Endothelial cell of umbilical vein (primary cell): Measurements from ENCODE around the gene GSTM3. TPM values are rescaled to one million over a fixed set of nuclear protein-coding genes. Genes with fewer than 3 reads are reported as not detected.

ENCODE experiments used
- BruUV-seq: library from RNA; stranded (reverse); fragments of 400-500 nt; replicated peaks from 2 replicates; lab custom pipeline; 2021; lab: Mats Ljungman, UMichigan
- CTCF ChIA-PET: fragments of 300-600, 350-600 bp; sonication (Branson Sonifier 250); formaldehyde crosslinking; loops from one replicate; lab custom pipeline; 2021; ENCODE audit warnings: antibody characterized with exemption, inconsistent platforms; lab: Charles Lee
- POLR2A ChIA-PET: fragments of 300-600, 350-600 bp; sonication (Branson Sonifier 250); formaldehyde crosslinking; loops from one replicate; lab custom pipeline; 2021; ENCODE audit warnings: antibody characterized with exemption, inconsistent platforms; lab: Charles Lee
- DNase-seq: peaks from one replicate; pipeline ENCODE4 v3.0.0-alpha.2; 2011; ENCODE audit warnings: low read depth, low spot score
- FAIRE-seq: peaks from 2 replicates; lab custom pipeline; 2011; peaks lifted over from hg19 to GRCh38; lab: Jason Lieb, UNC
- H2AFZ ChIP-seq: 2 replicates; pipeline ENCODE4 v1.6.0; 2012; ENCODE audit warnings: low read depth, low read length, control low read depth, inconsistent platforms
- H3K27ac ChIP-seq: 2 replicates; pipeline ENCODE4 v1.5.1; 2011; ENCODE audit warnings: low read depth, mild to moderate bottlenecking, control low read depth, low read length, moderate library complexity; ENCODE audit not compliant: insufficient read depth
- H3K27me3 ChIP-seq, 2 experiments: 2 replicates each; pipeline versions ENCODE4 v1.6.0 to v1.6.1; 2011; ENCODE audit warnings: low read length in 2 of 2, mixed read lengths in 1 of 2; ENCODE audit not compliant: control insufficient read depth in 2 of 2, insufficient read depth in 2 of 2
- H3K36me3 ChIP-seq, 2 experiments: 2 replicates in 1 of 2; 3 replicates in 1 of 2; pipeline ENCODE4 v1.5.1; 2011; ENCODE audit warnings: low read length in 2 of 2, mild to moderate bottlenecking in 1 of 2, moderate library complexity in 1 of 2; ENCODE audit not compliant: control insufficient read depth in 2 of 2, insufficient read depth in 2 of 2; ENCODE audit errors: extremely low read depth in 1 of 2
- H3K4me1 ChIP-seq: 3 replicates; pipeline ENCODE4 v1.5.1; 2011; ENCODE audit warnings: mild to moderate bottlenecking, low read length; ENCODE audit not compliant: control insufficient read depth, insufficient read depth; ENCODE audit errors: extremely low read depth
- H3K4me2 ChIP-seq: 2 replicates; pipeline ENCODE4 v1.6.1; 2011; ENCODE audit warnings: low read length, control low read depth, mixed read lengths; ENCODE audit not compliant: insufficient read depth
- H3K4me3 ChIP-seq, 3 experiments: fragments of 200-600 bp in 1 of 3; sonication (generic), shearing (Covaris generic) in 1 of 3; replicated peaks in 1 of 3; 2 replicates each; pipeline ENCODE4 v1.5.1; 2011 to 2016; ENCODE audit warnings: control low read depth in 3 of 3, low read length in 3 of 3, mild to moderate bottlenecking in 2 of 3, inconsistent platforms in 1 of 3, low read depth in 1 of 3, moderate library complexity in 1 of 3; ENCODE audit not compliant: insufficient read depth in 1 of 3
- H3K79me2 ChIP-seq: 2 replicates; pipeline ENCODE4 v1.6.0; 2012; ENCODE audit warnings: low read length, inconsistent platforms; ENCODE audit not compliant: control insufficient read depth, insufficient read depth
- H3K9ac ChIP-seq: replicated peaks from 2 replicates; pipeline ENCODE3; 2011; ENCODE audit warnings: low read length, control low read depth; ENCODE audit not compliant: insufficient read depth; ENCODE audit errors: extremely low read depth
- H3K9me1 ChIP-seq: replicated peaks from 3 replicates; pipeline ENCODE4 v1.6.0; 2011; ENCODE audit warnings: mild to moderate bottlenecking, low read length; ENCODE audit not compliant: control insufficient read depth, insufficient read depth; ENCODE audit errors: extremely low read depth
- H3K9me3 ChIP-seq: replicated peaks from 2 replicates; pipeline ENCODE4 v1.5.1; 2012; ENCODE audit warnings: low read length, inconsistent platforms; ENCODE audit not compliant: control insufficient read depth, insufficient read depth
- H4K20me1 ChIP-seq: replicated peaks from 2 replicates; pipeline ENCODE3; 2011; ENCODE audit warnings: mild to moderate bottlenecking, low read length; ENCODE audit not compliant: control insufficient read depth, insufficient read depth; ENCODE audit errors: extremely low read depth
- EZH2 ChIP-seq: IDR thresholded peaks from 2 replicates; pipeline ENCODE4 v1.6.1; 2012; ENCODE audit warnings: borderline replicate concordance, low read depth, mild to moderate bottlenecking, moderate library complexity, low read length, inconsistent platforms; ENCODE audit not compliant: severe bottlenecking
- FOS ChIP-seq: IDR thresholded peaks from 2 replicates; pipeline ENCODE4 v1.6.1; 2011; ENCODE audit warnings: mild to moderate bottlenecking, low read length, moderate library complexity, borderline replicate concordance; ENCODE audit not compliant: insufficient read depth
- GATA2 ChIP-seq: IDR thresholded peaks from 2 replicates; pipeline ENCODE4 v1.7.0; 2011; ENCODE audit warnings: low read depth, mild to moderate bottlenecking, moderate library complexity, mixed read lengths, low read length; ENCODE audit not compliant: insufficient read length, insufficient read depth
- JUN ChIP-seq: IDR thresholded peaks from 2 replicates; pipeline ENCODE4 v1.6.1; 2011; ENCODE audit warnings: borderline replicate concordance, low read depth; ENCODE audit not compliant: insufficient read length, insufficient read depth
- MYC ChIP-seq: IDR thresholded peaks from one replicate; pipeline ENCODE4 v1.6.1; 2011; ENCODE audit warnings: mild to moderate bottlenecking, low read depth, low read length
- POLR2A ChIP-seq: IDR thresholded peaks from 2 replicates; pipeline ENCODE4 v1.6.1; 2012; ENCODE audit warnings: low read depth, mild to moderate bottlenecking, control low read depth, low read length
- POLR2AphosphoS5 ChIP-seq: IDR thresholded peaks from 2 replicates; pipeline ENCODE4 v1.6.1; 2012; ENCODE audit warnings: low read depth, mild to moderate bottlenecking, control low read depth, low read length, moderate library complexity; ENCODE audit not compliant: insufficient read depth
- dilution Hi-C: fragments of 300-500 bp; cut with MboI; formaldehyde crosslinking; loops from one replicate; pipeline ENCODE4 v1.15.0; 2019; ENCODE audit warnings: low sequenced_read_pairs; ENCODE audit not compliant: extremely low pct_ligation_motif_present
- intact Hi-C: fragments of 100-400 bp; cut with micrococcal nuclease; formaldehyde crosslinking; loops from one replicate; pipeline ENCODE4 v1.10.0; 2022
- polyA plus RNA-seq, 4 experiments: library from polyadenylated mRNA; depleted of rRNA in 3 of 4; stranded (reverse) in 3 of 4; unstranded in 1 of 4; fragments of >200 nt; gene quantifications; 2 replicates each; pipeline versions ENCODE4 v1.2.1 to v1.2.3, GENCODE V29; 2011 to 2012; ENCODE audit warnings: missing spikeins in 1 of 4
- total RNA-seq: library from RNA; stranded (reverse); gene quantifications from 2 replicates; pipeline ENCODE4 v1.2.3, GENCODE V29; 2021
- TF ChIP-seq, protein P1 (sequence below): IDR thresholded peaks from 2 replicates; pipeline ENCODE4 v1.6.1; 2011; ENCODE audit not compliant: insufficient read depth, insufficient read length
- TF ChIP-seq, protein P2 (sequence below), 2 donors: IDR thresholded peaks; 1 replicate in 1 of 2; 2 replicates in 1 of 2; pipeline ENCODE4 v1.5.1; 2011; ENCODE audit warnings: low read length in 2 of 2, mild to moderate bottlenecking in 2 of 2, moderate library complexity in 2 of 2, control low read depth in 1 of 2, inconsistent platforms in 1 of 2, low read depth in 1 of 2; ENCODE audit not compliant: insufficient read depth in 1 of 2; ENCODE audit errors: extremely low read depth in 1 of 2

The GSTM3 gene
- total and polyA plus RNA-seq, 2 donors (not counting 3 experiments of a cell fraction or from before 2014, with no cell fraction given) = 27.9 to 52.0 TPM

DNA sequence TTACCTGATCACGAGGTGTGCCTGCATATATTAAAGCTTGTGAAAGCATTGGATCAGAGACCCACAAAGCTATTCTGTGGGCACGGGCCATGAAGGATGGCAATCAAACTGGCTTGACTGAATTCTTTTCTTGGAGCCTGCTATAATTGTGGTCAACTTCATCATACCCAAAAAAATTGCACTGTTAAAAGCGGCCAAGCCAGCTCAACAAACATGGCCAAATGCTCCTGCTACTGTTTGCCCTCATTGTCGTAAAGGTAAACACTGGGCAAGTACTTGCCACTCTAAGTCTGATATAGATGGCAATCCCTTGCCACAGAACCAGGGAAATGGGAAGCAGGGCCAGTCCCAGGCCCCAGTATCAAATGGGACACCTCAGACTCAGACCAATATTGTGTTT is 35.4 kb downstream of the GSTM3 start:
- no peaks in the 10 kb centered on the region for H3K9me1 ChIP-seq
- POLR2A ChIA-PET = no interaction called here
- CTCF ChIA-PET = interaction anchor here (2.0 kb wide), 2 partner anchors 66 to 160 kb away, joined by 4 to 9 read pairs; no protein-coding TSS in a partner anchor
- no peak overlapping the region for H2AFZ ChIP-seq
- dilution Hi-C loops = no loop called here
- FAIRE-seq (no peak), DNase-seq (no peak)
- no peaks in the 10 kb centered on the region for H3K9me3 ChIP-seq
- H3K27ac ChIP-seq = no peak overlapping the region
- H3K4me3 ChIP-seq = no peak overlapping the region
- BruUV-seq = no TSS peak
- H3K79me2 ChIP-seq = no peaks in the 10 kb centered on the region
- TF ChIP-seq, protein P1, sequence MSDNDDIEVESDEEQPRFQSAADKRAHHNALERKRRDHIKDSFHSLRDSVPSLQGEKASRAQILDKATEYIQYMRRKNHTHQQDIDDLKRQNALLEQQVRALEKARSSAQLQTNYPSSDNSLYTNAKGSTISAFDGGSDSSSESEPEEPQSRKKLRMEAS = no peak
- no peak for TF ChIP-seq JUN
- TF ChIP-seq POLR2A = no peak
- TF ChIP-seq, protein P2, sequence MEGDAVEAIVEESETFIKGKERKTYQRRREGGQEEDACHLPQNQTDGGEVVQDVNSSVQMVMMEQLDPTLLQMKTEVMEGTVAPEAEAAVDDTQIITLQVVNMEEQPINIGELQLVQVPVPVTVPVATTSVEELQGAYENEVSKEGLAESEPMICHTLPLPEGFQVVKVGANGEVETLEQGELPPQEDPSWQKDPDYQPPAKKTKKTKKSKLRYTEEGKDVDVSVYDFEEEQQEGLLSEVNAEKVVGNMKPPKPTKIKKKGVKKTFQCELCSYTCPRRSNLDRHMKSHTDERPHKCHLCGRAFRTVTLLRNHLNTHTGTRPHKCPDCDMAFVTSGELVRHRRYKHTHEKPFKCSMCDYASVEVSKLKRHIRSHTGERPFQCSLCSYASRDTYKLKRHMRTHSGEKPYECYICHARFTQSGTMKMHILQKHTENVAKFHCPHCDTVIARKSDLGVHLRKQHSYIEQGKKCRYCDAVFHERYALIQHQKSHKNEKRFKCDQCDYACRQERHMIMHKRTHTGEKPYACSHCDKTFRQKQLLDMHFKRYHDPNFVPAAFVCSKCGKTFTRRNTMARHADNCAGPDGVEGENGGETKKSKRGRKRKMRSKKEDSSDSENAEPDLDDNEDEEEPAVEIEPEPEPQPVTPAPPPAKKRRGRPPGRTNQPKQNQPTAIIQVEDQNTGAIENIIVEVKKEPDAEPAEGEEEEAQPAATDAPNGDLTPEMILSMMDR (IDR thresholded peaks at IDR 0.05; ENCODE audit: extremely low read depth in 1 of 2, insufficient read depth in 1 of 2, low read depth in 1 of 2, low read length in 2 of 2) = no peak
- no peak for TF ChIP-seq EZH2
- no peak for TF ChIP-seq POLR2AphosphoS5
- no peak for TF ChIP-seq GATA2
- no peak for TF ChIP-seq FOS
- no peak for TF ChIP-seq MYC
- H3K27me3 ChIP-seq = peaks cover 0 to 4% of the 10 kb centered on the region in 2 experiments
- H3K36me3 ChIP-seq = no peaks in the 10 kb centered on the region
- H3K4me1 ChIP-seq = no peaks in the 10 kb centered on the region
- H3K4me2 ChIP-seq = no peak overlapping the region
- no peak overlapping the region for H3K9ac ChIP-seq
- no peaks in the 10 kb centered on the region for H4K20me1 ChIP-seq
- intact Hi-C loops = no loop called here
